Vagina (tissue), 2 donors: ENCODE results near the gene CPPED1. TPM values are rescaled to one million over a fixed set of nuclear protein-coding genes. Genes with fewer than 3 reads are reported as not detected.
"Not testable (repeated sequence)": the region's sequence is repeated elsewhere in the genome, so short reads cannot be mapped to it uniquely, and the experiment has no call there.

Source experiments
- DNase-seq, 2 donors: peaks; one replicate each; pipeline ENCODE4 v3.0.0-alpha.2; 2017; ENCODE audit errors: extremely low spot score in 2 of 2
- H3K27ac ChIP-seq: fragments of 200-600 bp; sonication (generic); one replicate; pipeline ENCODE4 v1.5.1; 2019
- H3K27me3 ChIP-seq: fragments of 200-600 bp; sonication (generic); one replicate; pipeline ENCODE4 v1.5.1; 2019
- H3K36me3 ChIP-seq, 2 donors: fragments of 200-600 bp; sonication (generic); one replicate each; pipeline ENCODE4 v1.5.1; 2017 to 2019
- H3K4me1 ChIP-seq: fragments of 200-600 bp; sonication (generic); one replicate; pipeline ENCODE4 v1.5.1; 2019
- H3K4me3 ChIP-seq, 2 donors: fragments of 200-600 bp; sonication (generic); 1 replicate in 1 of 2; 2 replicates in 1 of 2; pipeline ENCODE4 v1.5.1; 2016 to 2019
- H3K9me3 ChIP-seq: fragments of 200-600 bp; sonication (generic); one replicate; pipeline ENCODE4 v1.5.1; 2019
- POLR2A ChIP-seq, 2 donors: fragments of 450-650 bp; IDR thresholded peaks; one replicate each; pipeline ENCODE4 v1.6.1; 2017; ENCODE audit warnings: antibody characterized with exemption in 2 of 2, mild to moderate bottlenecking in 2 of 2, moderate library complexity in 2 of 2
- POLR2AphosphoS5 ChIP-seq, 2 donors: sonication (generic); formaldehyde crosslinking; IDR thresholded peaks; one replicate each; pipeline ENCODE4 v1.9.0; 2017; ENCODE audit warnings: antibody characterized with exemption in 2 of 2, mild to moderate bottlenecking in 2 of 2, low read depth in 1 of 2; ENCODE audit not compliant: insufficient read depth in 1 of 2
- intact Hi-C: fragments of 100-400 bp; cut with DNase I; formaldehyde crosslinking; loops from one replicate; pipeline ENCODE4 v1.15.1; 2023
- total RNA-seq: library from RNA; depleted of rRNA; stranded (reverse); fragments of >200 nt; gene quantifications from one replicate; pipeline ENCODE4 v1.2.3, GENCODE V29; 2016
- TF ChIP-seq, protein P1 (sequence below), 3 experiments: fragments of 450-650 bp in 2 of 3; fragments of 200-600 bp in 1 of 3; sonication (generic) in 1 of 3; IDR thresholded peaks; one replicate each; pipeline ENCODE4 v1.5.1; 2017 to 2019; ENCODE audit warnings: antibody characterized with exemption in 3 of 3, mild to moderate bottlenecking in 2 of 3, moderate library complexity in 2 of 3

Gene CPPED1
- total RNA-seq, 1 donor from 2014 or later: 15.2 TPM

DNA sequence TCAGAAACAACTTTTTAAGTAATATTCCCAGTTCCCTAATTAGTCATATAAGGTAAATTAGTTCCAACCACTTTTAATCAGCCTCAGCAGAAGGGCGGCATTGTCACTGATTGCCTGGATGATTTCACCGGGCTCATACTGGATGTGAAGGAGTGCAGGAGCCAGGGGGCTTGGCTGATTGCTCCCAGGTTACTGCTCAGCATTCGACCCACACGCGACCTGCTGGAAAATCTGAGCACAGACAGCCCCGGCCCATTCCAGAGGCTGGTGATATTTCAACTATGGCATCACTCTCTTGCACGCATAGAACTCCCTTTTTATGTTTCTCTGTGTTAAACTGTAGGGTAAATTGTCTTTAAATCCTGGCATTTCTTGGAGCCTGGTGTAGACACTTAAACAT lies 34.2 kb downstream of the CPPED1 start:
- no peak overlapping the region for H3K27ac ChIP-seq
- no peak overlapping the region for H3K4me3 ChIP-seq
- intact Hi-C loops: no loop called here
- H3K27me3 ChIP-seq: no peaks in the 10 kb centered on the region
- H3K36me3 ChIP-seq: no peaks in the 10 kb centered on the region
- TF ChIP-seq, protein P1, sequence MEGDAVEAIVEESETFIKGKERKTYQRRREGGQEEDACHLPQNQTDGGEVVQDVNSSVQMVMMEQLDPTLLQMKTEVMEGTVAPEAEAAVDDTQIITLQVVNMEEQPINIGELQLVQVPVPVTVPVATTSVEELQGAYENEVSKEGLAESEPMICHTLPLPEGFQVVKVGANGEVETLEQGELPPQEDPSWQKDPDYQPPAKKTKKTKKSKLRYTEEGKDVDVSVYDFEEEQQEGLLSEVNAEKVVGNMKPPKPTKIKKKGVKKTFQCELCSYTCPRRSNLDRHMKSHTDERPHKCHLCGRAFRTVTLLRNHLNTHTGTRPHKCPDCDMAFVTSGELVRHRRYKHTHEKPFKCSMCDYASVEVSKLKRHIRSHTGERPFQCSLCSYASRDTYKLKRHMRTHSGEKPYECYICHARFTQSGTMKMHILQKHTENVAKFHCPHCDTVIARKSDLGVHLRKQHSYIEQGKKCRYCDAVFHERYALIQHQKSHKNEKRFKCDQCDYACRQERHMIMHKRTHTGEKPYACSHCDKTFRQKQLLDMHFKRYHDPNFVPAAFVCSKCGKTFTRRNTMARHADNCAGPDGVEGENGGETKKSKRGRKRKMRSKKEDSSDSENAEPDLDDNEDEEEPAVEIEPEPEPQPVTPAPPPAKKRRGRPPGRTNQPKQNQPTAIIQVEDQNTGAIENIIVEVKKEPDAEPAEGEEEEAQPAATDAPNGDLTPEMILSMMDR (IDR thresholded peaks at IDR 0.05): no peak
- TF ChIP-seq POLR2A (IDR thresholded peaks at IDR 0.05) (no peak), POLR2AphosphoS5 (IDR thresholded peaks at IDR 0.05; ENCODE audit: insufficient read depth in 1 of 2, low read depth in 1 of 2) (no peak)
- H3K9me3 ChIP-seq: no peaks in the 10 kb centered on the region
- no peaks in the 10 kb centered on the region for H3K4me1 ChIP-seq
- no peak for DNase-seq

DNA sequence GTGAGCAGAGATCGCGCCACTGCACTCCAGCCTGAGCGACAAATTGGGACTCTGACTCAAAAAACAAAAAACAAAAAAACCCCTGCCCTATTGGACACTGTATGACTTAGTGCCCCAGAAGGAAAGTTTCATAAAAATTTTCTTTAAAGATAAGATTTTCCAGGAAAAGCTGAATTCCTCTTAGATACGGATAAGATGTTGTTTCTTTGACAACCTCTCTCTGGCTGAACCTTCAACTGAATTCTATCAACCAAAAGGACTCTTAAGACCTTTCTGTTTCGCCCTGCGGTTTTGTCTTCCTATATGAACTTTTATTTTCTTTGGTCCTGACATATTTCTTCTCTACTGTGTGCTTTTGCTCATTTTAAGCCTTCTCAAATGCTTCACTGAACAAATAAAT lies 35.8 kb downstream of the CPPED1 start:
- no peaks in the 10 kb centered on the region for H3K27me3 ChIP-seq
- no peaks in the 10 kb centered on the region for H3K36me3 ChIP-seq
- intact Hi-C loops: no loop called here
- no peak overlapping the region for H3K4me3 ChIP-seq
- no peak for TF ChIP-seq POLR2AphosphoS5 (IDR thresholded peaks at IDR 0.05; ENCODE audit: insufficient read depth in 1 of 2, low read depth in 1 of 2)
- no peak for TF ChIP-seq POLR2A (IDR thresholded peaks at IDR 0.05)
- H3K4me1 ChIP-seq: no peaks in the 10 kb centered on the region
- DNase-seq: no peak
- H3K9me3 ChIP-seq: no peaks in the 10 kb centered on the region
- no peak overlapping the region for H3K27ac ChIP-seq

DNA sequence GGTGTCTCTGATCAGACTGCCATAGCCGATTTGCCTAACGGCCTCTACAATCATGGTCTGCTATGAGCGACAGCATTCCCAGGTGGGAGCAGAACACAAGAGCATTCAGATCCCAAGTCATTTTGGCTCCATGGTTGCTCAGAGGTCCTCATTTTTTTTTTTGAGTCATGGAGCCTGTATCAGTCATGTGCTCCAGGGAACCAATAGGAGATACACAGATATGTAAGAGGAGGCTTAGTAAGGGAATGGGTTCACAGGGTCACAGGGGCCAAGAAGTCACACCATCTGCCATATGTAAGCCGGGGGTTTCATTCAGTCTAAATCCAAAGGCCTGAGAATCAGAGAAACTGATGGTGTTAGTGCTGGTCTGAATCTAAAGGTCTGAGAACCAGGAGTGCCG lies 36.8 kb downstream of the CPPED1 start:
- H3K36me3 ChIP-seq: no peaks in the 10 kb centered on the region
- TF ChIP-seq, protein P1 (IDR thresholded peaks at IDR 0.05): no peak
- TF ChIP-seq POLR2AphosphoS5 (IDR thresholded peaks at IDR 0.05; ENCODE audit: insufficient read depth in 1 of 2, low read depth in 1 of 2) (no peak), POLR2A (IDR thresholded peaks at IDR 0.05) (no peak)
- intact Hi-C loops: no loop called here

GRCh38 chr16:12766208-12766607 lies 37.5 kb downstream of the CPPED1 start:
- intact Hi-C loops, H3K9me3 ChIP-seq, H3K4me1 ChIP-seq, H3K27ac ChIP-seq, H3K4me3 ChIP-seq, DNase-seq, H3K27me3 ChIP-seq, H3K36me3 ChIP-seq: not testable (repeated sequence)

More for the DNA sequence above, 36.8 kb downstream of the CPPED1 start:
- H3K4me1 ChIP-seq: no peaks in the 10 kb centered on the region
- no peak overlapping the region for H3K27ac ChIP-seq
- H3K4me3 ChIP-seq: no peak overlapping the region
- no peaks in the 10 kb centered on the region for H3K27me3 ChIP-seq
- DNase-seq: no peak
- no peaks in the 10 kb centered on the region for H3K9me3 ChIP-seq

DNA sequence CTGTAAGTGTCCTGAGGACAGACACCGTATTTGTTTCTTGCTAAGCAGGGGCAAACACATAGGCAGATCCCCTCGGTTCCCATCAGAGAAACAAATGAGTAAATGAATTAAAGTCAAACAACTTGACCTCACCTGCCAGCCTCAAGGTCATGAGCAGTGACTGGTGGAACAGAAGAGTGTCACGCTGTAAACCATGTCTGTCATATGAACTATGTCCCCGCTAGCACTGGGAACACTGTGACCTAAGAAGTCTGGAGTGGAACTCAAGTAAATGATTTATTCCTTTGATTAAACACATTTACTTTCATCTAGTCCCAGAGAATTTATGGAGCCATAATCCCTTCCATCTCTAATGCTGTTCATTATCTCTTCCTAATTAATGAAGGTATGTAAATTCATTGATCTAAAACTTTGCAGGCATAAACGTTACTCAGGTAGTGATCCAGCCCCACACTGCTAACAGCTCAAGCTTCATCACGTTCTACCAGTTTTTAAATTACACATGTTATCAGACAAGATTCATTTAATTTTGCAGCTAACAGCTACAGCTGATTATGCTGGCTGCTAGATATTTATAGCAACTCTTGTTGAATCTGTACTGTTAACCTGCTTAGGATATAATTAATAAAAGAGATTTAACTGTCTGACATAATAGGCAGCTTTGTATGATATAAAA lies 38.7 kb downstream of the CPPED1 start:
- Histone ChIP-seq H3K4me3 (no peak overlapping the region), H3K27me3 (no peaks in the 10 kb centered on the region), H3K9me3 (no peaks in the 10 kb centered on the region), H3K27ac (no peak overlapping the region), H3K4me1 (no peaks in the 10 kb centered on the region), H3K36me3 (no peaks in the 10 kb centered on the region)
- TF ChIP-seq, protein P1 (IDR thresholded peaks at IDR 0.05): no peak
- intact Hi-C loops: no loop called here
- no peak for DNase-seq

GRCh38 chr16:12763517-12763916 lies 40.2 kb downstream of the CPPED1 start:
- no peak for DNase-seq
- no peak overlapping the region for H3K27ac ChIP-seq

More at GRCh38 chr16:12763517-12763916, 40.2 kb downstream of the CPPED1 start:
- Histone ChIP-seq H3K9me3 (no peaks in the 10 kb centered on the region), H3K36me3 (no peaks in the 10 kb centered on the region), H3K27me3 (no peaks in the 10 kb centered on the region), H3K4me1 (peaks cover 2% of the 10 kb centered on the region), H3K4me3 (no peak overlapping the region)
- intact Hi-C loops: no loop called here
- TF ChIP-seq POLR2A (IDR thresholded peaks at IDR 0.05): no peak
- TF ChIP-seq POLR2AphosphoS5 (IDR thresholded peaks at IDR 0.05; ENCODE audit: insufficient read depth in 1 of 2, low read depth in 1 of 2): no peak
- TF ChIP-seq, protein P1 (IDR thresholded peaks at IDR 0.05): no peak
